Fibroblast of skin of back (primary cell): ENCODE results near the gene RTP3.
"Not testable (repeated sequence)": the region's sequence is repeated elsewhere in the genome, so short reads cannot be mapped to it uniquely, and the experiment has no call there.

Source experiments
- DNase-seq: peaks from one replicate; pipeline ENCODE4 v3.0.0-alpha.2; 2013

Gene RTP3

DNA sequence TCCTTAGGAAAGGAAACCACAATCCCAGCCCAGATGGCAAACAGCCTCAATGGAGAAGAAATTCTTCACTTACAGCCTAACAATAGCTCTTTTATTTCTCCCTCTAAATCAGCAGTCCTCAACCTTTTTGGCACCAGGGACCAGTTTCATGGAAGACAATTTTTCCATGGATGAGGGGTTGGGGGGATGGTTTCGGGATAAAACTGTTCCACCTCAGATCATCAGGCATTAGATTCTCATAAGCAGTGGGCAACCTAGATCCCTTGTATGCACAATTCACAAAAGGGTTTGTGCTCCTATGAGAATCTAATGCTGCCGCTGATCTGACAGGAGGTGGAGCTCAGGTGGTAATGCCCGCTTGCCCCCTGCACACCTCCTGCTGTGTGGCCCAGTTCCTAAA is 50.8 kb downstream of the RTP3 start:
- DNase-seq = not testable (repeated sequence)

DNA sequence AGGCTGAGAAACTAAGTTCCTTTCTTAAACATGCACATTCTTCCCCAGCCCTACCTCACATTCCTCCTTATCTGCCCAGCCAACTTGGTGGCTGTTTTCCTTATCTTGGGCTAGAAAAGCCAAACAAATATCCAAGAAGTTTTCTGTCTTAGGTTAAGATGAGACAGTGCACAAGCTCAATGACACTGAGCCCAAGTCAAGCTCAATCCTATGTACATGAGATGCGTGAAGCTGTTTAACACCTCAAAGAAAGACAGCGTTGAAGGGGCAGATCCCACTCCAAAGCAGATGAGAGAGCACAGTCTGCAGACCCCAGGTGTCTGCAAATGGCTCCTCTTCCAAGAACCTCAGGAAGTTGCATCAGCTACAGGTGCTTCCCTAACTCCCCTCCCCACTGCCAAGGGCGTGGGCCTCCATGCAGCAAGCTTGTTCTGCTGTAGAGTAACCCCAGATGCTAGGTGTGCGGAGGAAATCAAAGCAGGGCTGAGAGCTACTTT is 51.7 kb downstream of the RTP3 start:
- DNase-seq = no peak

- no peak for DNase-seq
Measured at GRCh38 chr3:46549989-46550388, 52.2 kb downstream of the RTP3 start.
